Esophagus squamous epithelium (tissue), 5 donors: Measurements from ENCODE around the gene COQ10B. TPM values are rescaled to one million over a fixed set of nuclear protein-coding genes. Genes with fewer than 3 reads are reported as not detected.

ENCODE experiments used
- DNase-seq: peaks from one replicate; lab custom pipeline; 2025; lab: John Stamatoyannopoulos, UW
- H3K27ac ChIP-seq, 4 donors: fragments of 200-600 bp; sonication (generic); one replicate each; pipeline ENCODE4 v1.5.1; 2016 to 2019; ENCODE audit warnings: mild to moderate bottlenecking in 1 of 4
- H3K27me3 ChIP-seq, 4 donors: fragments of 200-600 bp; sonication (generic); 1 replicate in 3 of 4; 2 replicates in 1 of 4; pipeline versions ENCODE4 v1.5.1 to v1.6.0; 2017 to 2021; ENCODE audit warnings: antibody characterized with exemption in 1 of 4
- H3K36me3 ChIP-seq, 3 donors: fragments of 200-600 bp; sonication (generic); one replicate each; pipeline ENCODE4 v1.5.1; 2016 to 2019
- H3K4me1 ChIP-seq, 3 donors: fragments of 200-600 bp; sonication (generic); one replicate each; pipeline ENCODE4 v1.5.1; 2017 to 2019
- H3K4me3 ChIP-seq, 4 donors: fragments of 200-600 bp; sonication (generic); 1 replicate in 3 of 4; 2 replicates in 1 of 4; pipeline ENCODE4 v1.5.1; 2016 to 2019; ENCODE audit warnings: mild to moderate bottlenecking in 2 of 4, moderate library complexity in 1 of 4
- H3K9me3 ChIP-seq, 3 donors: fragments of 200-600 bp; sonication (generic); one replicate each; pipeline ENCODE4 v1.5.1; 2016 to 2019
- POLR2A ChIP-seq, 4 donors: fragments of 450-650 bp; IDR thresholded peaks; one replicate each; pipeline ENCODE4 v1.6.1; 2017; ENCODE audit warnings: antibody characterized with exemption in 4 of 4, mild to moderate bottlenecking in 4 of 4, moderate library complexity in 3 of 4
- WGBS, 2 donors: methylation state at CpG; one replicate each; pipeline ENCODE4 v1.1.5; 2018; 5-methylcytosine and 5-hydroxymethylcytosine counted together
- intact Hi-C: fragments of 100-400 bp; cut with DNase I; formaldehyde crosslinking; loops from one replicate; pipeline ENCODE4 v1.15.0; 2022
- total RNA-seq, 4 donors: library from RNA; depleted of rRNA; stranded (reverse); fragments of >200 nt; gene quantifications; one replicate each; pipeline ENCODE4 v1.1.0, GENCODE V29; 2016
- TF ChIP-seq, protein P1 (sequence below), 6 experiments: fragments of 450-650 bp in 4 of 6; fragments of 200-600 bp in 2 of 6; sonication (generic) in 2 of 6; IDR thresholded peaks; one replicate each; pipeline ENCODE4 v1.5.1; 2016 to 2019; ENCODE audit warnings: antibody characterized with exemption in 6 of 6, mild to moderate bottlenecking in 4 of 6, moderate library complexity in 4 of 6
- donor health status: DM: yes; HTN: yes; CAD: no.

COQ10B gene
- total RNA-seq, 4 donors from 2014 or later: 15.9 to 26.3 (median 22.7) TPM

DNA sequence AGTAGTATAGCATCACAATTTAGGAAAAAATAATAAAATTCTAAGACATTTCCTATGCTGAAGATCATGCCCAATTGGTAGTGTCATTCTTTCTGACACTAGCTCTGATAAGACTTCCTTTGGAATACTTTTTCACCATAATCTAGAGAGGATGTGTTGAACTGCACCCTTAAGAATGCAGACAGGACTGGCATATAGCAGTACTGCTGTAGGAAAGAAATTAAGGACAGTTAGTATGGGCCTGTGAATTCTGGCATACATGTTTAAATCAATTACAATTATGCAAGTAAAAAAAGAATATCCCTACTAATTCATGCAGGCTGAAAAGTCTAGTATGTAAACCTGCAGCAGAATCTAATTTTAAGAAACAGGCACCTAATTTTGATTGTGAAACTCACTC is 33.9 kb upstream of the COQ10B start:
- TF ChIP-seq, protein P1, sequence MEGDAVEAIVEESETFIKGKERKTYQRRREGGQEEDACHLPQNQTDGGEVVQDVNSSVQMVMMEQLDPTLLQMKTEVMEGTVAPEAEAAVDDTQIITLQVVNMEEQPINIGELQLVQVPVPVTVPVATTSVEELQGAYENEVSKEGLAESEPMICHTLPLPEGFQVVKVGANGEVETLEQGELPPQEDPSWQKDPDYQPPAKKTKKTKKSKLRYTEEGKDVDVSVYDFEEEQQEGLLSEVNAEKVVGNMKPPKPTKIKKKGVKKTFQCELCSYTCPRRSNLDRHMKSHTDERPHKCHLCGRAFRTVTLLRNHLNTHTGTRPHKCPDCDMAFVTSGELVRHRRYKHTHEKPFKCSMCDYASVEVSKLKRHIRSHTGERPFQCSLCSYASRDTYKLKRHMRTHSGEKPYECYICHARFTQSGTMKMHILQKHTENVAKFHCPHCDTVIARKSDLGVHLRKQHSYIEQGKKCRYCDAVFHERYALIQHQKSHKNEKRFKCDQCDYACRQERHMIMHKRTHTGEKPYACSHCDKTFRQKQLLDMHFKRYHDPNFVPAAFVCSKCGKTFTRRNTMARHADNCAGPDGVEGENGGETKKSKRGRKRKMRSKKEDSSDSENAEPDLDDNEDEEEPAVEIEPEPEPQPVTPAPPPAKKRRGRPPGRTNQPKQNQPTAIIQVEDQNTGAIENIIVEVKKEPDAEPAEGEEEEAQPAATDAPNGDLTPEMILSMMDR (IDR thresholded peaks at IDR 0.05): no peak
- Histone ChIP-seq H3K9me3 (no peaks in the 10 kb centered on the region), H3K4me1 (peaks cover 0 to 24% (median 0%) of the 10 kb centered on the region in 3 donors), H3K27ac (no peak overlapping the region), H3K4me3 (no peak overlapping the region), H3K27me3 (no peaks in the 10 kb centered on the region), H3K36me3 (peaks cover 8 to 98% (median 60%) of the 10 kb centered on the region in 3 donors)
- intact Hi-C loops: no loop called here
- no peak for DNase-seq

GRCh38 chr2:197423307-197423706 is 30.0 kb upstream of the COQ10B start:
- intact Hi-C loops: no loop called here
- WGBS, 2 donors: 92 to 94% methylated on average over 2 of the region's 2 CpGs

DNA sequence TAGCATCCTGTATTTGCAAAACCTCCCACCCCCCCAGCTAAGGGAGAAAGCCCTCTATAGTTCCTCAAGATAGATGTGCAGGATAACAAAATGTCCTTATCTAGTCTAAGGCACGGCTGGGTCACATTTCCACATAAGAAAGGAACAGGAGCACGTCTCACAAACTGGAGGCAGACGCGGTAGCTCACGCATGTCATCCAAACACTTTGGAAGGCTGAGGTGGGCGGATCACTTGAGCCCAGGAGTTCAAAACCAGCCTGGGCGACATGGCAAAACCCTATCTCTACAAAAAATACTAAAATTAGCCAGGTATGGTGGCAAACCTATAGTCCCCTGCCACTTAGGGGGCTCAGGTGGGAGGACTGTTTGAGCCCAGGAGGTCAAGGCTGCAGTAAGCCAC is 27.8 kb upstream of the COQ10B start:
- intact Hi-C loops: no loop called here
- peak overlapping the region in 1 of 4 donors; percentile 6 for H3K4me3 ChIP-seq
- H3K4me1 ChIP-seq: peaks cover 0 to 85% (median 35%) of the 10 kb centered on the region in 3 donors
- TF ChIP-seq, protein P1 (IDR thresholded peaks at IDR 0.05): no peak
- TF ChIP-seq POLR2A (IDR thresholded peaks at IDR 0.05): no peak
- DNase-seq: no peak
- H3K27ac ChIP-seq: no peak overlapping the region
- WGBS, 2 donors: 48 to 54% methylated on average over 6 to 7 of the region's 7 CpGs
- H3K36me3 ChIP-seq: peaks cover 4 to 49% (median 8%) of the 10 kb centered on the region in 3 donors
- H3K27me3 ChIP-seq: no peaks in the 10 kb centered on the region
- H3K9me3 ChIP-seq: no peaks in the 10 kb centered on the region

More at GRCh38 chr2:197423307-197423706, 30.0 kb upstream of the COQ10B start:
- peaks cover 4 to 61% (median 26%) of the 10 kb centered on the region in 3 donors for H3K36me3 ChIP-seq
- peaks cover 0 to 62% (median 27%) of the 10 kb centered on the region in 3 donors for H3K4me1 ChIP-seq
- no peak overlapping the region for H3K4me3 ChIP-seq
- no peaks in the 10 kb centered on the region for H3K27me3 ChIP-seq
- H3K9me3 ChIP-seq: no peaks in the 10 kb centered on the region
- H3K27ac ChIP-seq: no peak overlapping the region
- TF ChIP-seq POLR2A (IDR thresholded peaks at IDR 0.05): no peak
- TF ChIP-seq, protein P1 (IDR thresholded peaks at IDR 0.05): no peak
- DNase-seq: no peak

DNA sequence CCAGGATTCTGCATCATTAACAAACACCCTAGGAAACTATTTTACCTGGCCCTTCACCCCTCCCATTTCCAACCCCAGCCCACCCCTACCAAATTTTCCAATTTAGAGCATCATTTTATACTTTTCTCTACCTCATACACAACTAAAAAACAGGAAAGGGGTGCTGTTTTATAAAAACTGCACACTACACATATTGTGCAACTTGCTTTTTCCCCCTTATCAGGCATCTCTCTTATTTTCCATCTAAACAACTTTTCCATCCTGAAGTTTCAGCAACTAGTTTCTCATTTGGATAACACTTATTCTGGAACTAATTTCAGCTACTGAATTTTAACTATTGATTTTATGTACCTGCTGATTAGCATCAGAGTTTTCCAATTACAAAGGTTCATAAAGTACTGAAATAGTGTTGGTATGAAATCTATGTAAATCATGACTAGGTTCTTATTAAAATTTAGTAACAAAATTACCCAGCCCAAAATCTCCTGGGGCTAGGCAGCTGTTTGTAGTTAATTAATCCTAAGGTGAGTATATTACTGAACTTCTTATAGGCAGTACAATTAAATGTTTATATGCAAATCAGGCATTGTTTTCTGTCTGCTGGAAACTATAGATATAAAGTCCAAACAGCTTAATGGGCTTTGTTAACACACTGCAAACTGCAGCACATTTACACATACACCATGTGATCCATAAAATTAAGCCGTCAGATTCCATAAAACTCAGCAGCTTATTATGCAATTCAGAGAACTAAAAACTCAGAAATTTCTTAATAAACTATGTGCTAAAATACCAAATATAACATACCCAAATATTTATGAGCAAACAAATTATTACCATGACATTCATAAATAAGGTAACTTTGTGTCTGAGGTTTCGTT is 26.4 kb upstream of the COQ10B start:
- H3K4me3 ChIP-seq: no peak overlapping the region
- intact Hi-C loops: no loop called here
- WGBS, 2 donors: 55 to 56% methylated on average over 2 of the region's 2 CpGs
- no peak overlapping the region for H3K27ac ChIP-seq
- DNase-seq: no peak
- no peaks in the 10 kb centered on the region for H3K27me3 ChIP-seq
- peaks cover 0 to 36% (median 5%) of the 10 kb centered on the region in 3 donors for H3K36me3 ChIP-seq
- no peak for TF ChIP-seq POLR2A (IDR thresholded peaks at IDR 0.05)
- TF ChIP-seq, protein P1 (IDR thresholded peaks at IDR 0.05): no peak
- H3K4me1 ChIP-seq: peaks cover 8 to 94% (median 49%) of the 10 kb centered on the region in 3 donors
- H3K9me3 ChIP-seq: no peaks in the 10 kb centered on the region

DNA sequence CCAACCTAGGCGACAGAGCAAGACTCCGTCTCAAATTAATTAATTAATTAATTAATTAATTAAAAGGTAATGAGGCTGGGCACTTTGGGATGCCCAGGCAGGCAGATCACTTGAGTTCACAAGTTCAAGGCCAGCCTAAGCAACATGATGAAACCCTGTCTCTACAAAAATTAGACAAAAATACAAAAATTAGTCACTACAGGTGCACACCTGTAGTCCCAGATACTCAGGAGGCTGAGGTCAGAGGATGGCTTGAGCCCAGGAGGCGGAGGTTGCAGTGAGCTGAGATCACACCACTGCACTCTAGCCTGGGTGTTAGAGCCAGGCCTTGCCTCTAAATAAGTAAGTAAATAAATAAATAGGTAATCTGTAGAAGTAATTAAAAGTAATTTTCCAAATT is 25.4 kb upstream of the COQ10B start:
- no peak overlapping the region for H3K4me3 ChIP-seq
- peaks cover 17 to 98% (median 59%) of the 10 kb centered on the region in 3 donors for H3K4me1 ChIP-seq
- peaks cover 0 to 26% (median 3%) of the 10 kb centered on the region in 3 donors for H3K36me3 ChIP-seq
- no peak for DNase-seq
- no peaks in the 10 kb centered on the region for H3K9me3 ChIP-seq
- WGBS, 2 donors: 95 to 97% methylated on average over 3 of the region's 3 CpGs
- no peak overlapping the region for H3K27ac ChIP-seq
- H3K27me3 ChIP-seq: no peaks in the 10 kb centered on the region
- TF ChIP-seq, protein P1 (IDR thresholded peaks at IDR 0.05): no peak
- no peak for TF ChIP-seq POLR2A (IDR thresholded peaks at IDR 0.05)
- intact Hi-C loops: no loop called here
